HEK293 (cell line): Measurements from ENCODE around the gene B9D1.
A peak's percentile ranks its signal among the peaks of the same experiment; 100 is the strongest.

Experiments
- CTCF ChIA-PET: fragments of 350-600 bp; formaldehyde crosslinking; extraction: SDS; loops from one replicate; lab custom pipeline; 2021; ENCODE audit warnings: antibody characterized with exemption; lab: Yijun Ruan, JAX
- POLR2A ChIA-PET: fragments of 300-600 bp; formaldehyde crosslinking; extraction: SDS; loops from one replicate; lab custom pipeline; 2020; ENCODE audit warnings: antibody characterized with exemption, inconsistent platforms; lab: Yijun Ruan, JAX
- H3K27ac ChIP-seq: fragments of 200-500 bp; sonication (Bioruptor generic); 2 replicates; pipeline ENCODE4 v1.5.1; 2014; ENCODE audit warnings: low read depth, low read length, control low read depth, inconsistent platforms; ENCODE audit errors: extremely low read depth
- H3K36me3 ChIP-seq, 2 experiments: fragments of 200-500 bp in 1 of 2; sonication (Bioruptor generic) in 1 of 2; 1 replicate in 1 of 2; 2 replicates in 1 of 2; pipeline ENCODE4 v1.5.1; 2014 to 2017; ENCODE audit warnings: inconsistent platforms in 2 of 2, low read length in 2 of 2; ENCODE audit not compliant: control insufficient read depth in 2 of 2, insufficient read depth in 1 of 2
- H3K4me1 ChIP-seq: fragments of 200-500 bp; sonication (Bioruptor generic); 2 replicates; pipeline ENCODE4 v1.5.1; 2014; ENCODE audit warnings: mild to moderate bottlenecking, low read length, inconsistent platforms; ENCODE audit not compliant: control insufficient read depth, insufficient read depth
- H3K4me3 ChIP-seq: 2 replicates; pipeline ENCODE4 v1.5.1; 2011; ENCODE audit warnings: low read depth, mild to moderate bottlenecking, control low read depth, low read length, moderate library complexity
- H3K9me3 ChIP-seq: fragments of 200-500 bp; sonication (Bioruptor generic); 2 replicates; pipeline ENCODE4 v1.5.1; 2014; ENCODE audit warnings: low read depth, low read length, inconsistent platforms; ENCODE audit not compliant: control insufficient read depth, insufficient read depth
- KLF1 ChIP-seq: fragments of 450-650 bp; formaldehyde crosslinking; IDR thresholded peaks from 2 replicates; pipeline ENCODE4 v1.5.1; 2016; ENCODE audit warnings: missing biosample characterization, missing genetic modification characterization
- ZBTB48 ChIP-seq: fragments of 450-650 bp; formaldehyde crosslinking; IDR thresholded peaks from 2 replicates; pipeline ENCODE4 v1.5.1; 2016; ENCODE audit warnings: missing biosample characterization, missing genetic modification characterization
- ZBTB6 ChIP-seq: fragments of 450-650 bp; formaldehyde crosslinking; IDR thresholded peaks from 2 replicates; pipeline ENCODE4 v1.5.1; 2017; ENCODE audit warnings: missing biosample characterization, missing genetic modification characterization
- ZFHX2 ChIP-seq: fragments of 450-650 bp; formaldehyde crosslinking; conservative IDR thresholded peaks from 2 replicates; pipeline ENCODE4 v1.5.1; 2016; ENCODE audit warnings: missing biosample characterization, missing genetic modification characterization
- ZNF140 ChIP-seq: fragments of 450-650 bp; formaldehyde crosslinking; IDR thresholded peaks from 2 replicates; pipeline ENCODE4 v1.5.1; 2016; ENCODE audit warnings: missing biosample characterization, missing genetic modification characterization
- ZNF24 ChIP-seq: fragments of 450-650 bp; formaldehyde crosslinking; IDR thresholded peaks from 2 replicates; pipeline ENCODE4 v1.5.1; 2016; ENCODE audit warnings: missing biosample characterization, missing genetic modification characterization
- ZNF26 ChIP-seq: fragments of 450-650 bp; formaldehyde crosslinking; IDR thresholded peaks from 2 replicates; pipeline ENCODE4 v1.5.1; 2016; ENCODE audit warnings: missing biosample characterization, missing genetic modification characterization
- ZNF324 ChIP-seq: fragments of 450-650 bp; formaldehyde crosslinking; IDR thresholded peaks from 2 replicates; pipeline ENCODE4 v1.5.1; 2016; ENCODE audit warnings: missing biosample characterization, missing genetic modification characterization
- ZNF404 ChIP-seq: fragments of 450-650 bp; formaldehyde crosslinking; IDR thresholded peaks from 2 replicates; pipeline ENCODE4 v1.5.1; 2017; ENCODE audit warnings: missing biosample characterization, missing genetic modification characterization
- ZNF423 ChIP-seq: fragments of 450-650 bp; formaldehyde crosslinking; IDR thresholded peaks from 2 replicates; pipeline ENCODE4 v1.5.1; 2016; ENCODE audit warnings: missing biosample characterization, missing genetic modification characterization
- ZNF561 ChIP-seq: fragments of 450-650 bp; IDR thresholded peaks from 2 replicates; pipeline ENCODE4 v1.5.1; 2018; ENCODE audit warnings: missing biosample characterization, missing genetic modification characterization, borderline replicate concordance
- ZNF600 ChIP-seq: fragments of 450-650 bp; formaldehyde crosslinking; IDR thresholded peaks from 2 replicates; pipeline ENCODE4 v1.5.1; 2016; ENCODE audit warnings: missing biosample characterization, missing genetic modification characterization
- ZNF645 ChIP-seq: fragments of 450-650 bp; formaldehyde crosslinking; IDR thresholded peaks from 2 replicates; pipeline ENCODE4; 2016; ENCODE audit warnings: missing biosample characterization, missing genetic modification characterization
- ZNF785 ChIP-seq: fragments of 450-650 bp; formaldehyde crosslinking; IDR thresholded peaks from 2 replicates; pipeline ENCODE4 v1.5.1; 2016; ENCODE audit warnings: missing biosample characterization, missing genetic modification characterization
- ZNF837 ChIP-seq: fragments of 450-650 bp; formaldehyde crosslinking; IDR thresholded peaks from 2 replicates; pipeline ENCODE4 v1.5.1; 2016; ENCODE audit warnings: missing biosample characterization, missing genetic modification characterization

B9D1 gene

GRCh38 chr17:19386974-19387920 is 24.7 kb upstream of the B9D1 start, which contains the start of gene MFAP4 (continued):
- TF ChIP-seq ZNF423 (tag by site-specific recombination) (peak; percentile 62; the same call in 1 of the 2 replicates), ZNF140 (tag by site-specific recombination) (no peak), ZNF561 (no peak), ZNF404 (tag by site-specific recombination) (no peak), ZNF785 (no peak)

- peaks cover 8 to 41% of the 10 kb centered on the region in 2 experiments for H3K36me3 ChIP-seq
- H3K4me1 ChIP-seq, result peaks cover 17% of the 10 kb centered on the region
- CTCF ChIA-PET, result interaction anchor here (1.2 to 2.0 kb wide), 2 partner anchors 23 to 61 kb away, joined by 3 to 11 read pairs; partner anchors contain the start of gene B9D1
- no peak overlapping the region for H3K27ac ChIP-seq
- TF ChIP-seq ZNF645 (no peak), ZNF24 (tag by site-specific recombination) (0 out of 2 replicates have a peak, but pooled peaks have one; percentile 47), ZNF837 (tag by site-specific recombination) (no peak), KLF1 (peak; percentile 85), ZFHX2 (tag by site-specific recombination) (peak; percentile 29; the same call in 1 of the 2 replicates), ZBTB6 (0 out of 2 replicates have a peak, but pooled peaks have one; percentile 18), ZNF324 (tag by site-specific recombination) (no peak), ZNF600 (tag by site-specific recombination) (peak; percentile 46; the same call in 1 of the 2 replicates), ZBTB48 (0 out of 2 replicates have a peak, but pooled peaks have one; percentile 15)
- TF ChIP-seq, all 188 proteins: peak for 6
- no peak overlapping the region for H3K4me3 ChIP-seq
- POLR2A ChIA-PET, result interaction anchor here (0.6 to 5.6 kb wide), 5 partner anchors 8 to 35 kb away, joined by 3 to 57 read pairs (median 3); partner anchors contain the start of genes B9D1 and MAPK7
- no peaks in the 10 kb centered on the region for H3K9me3 ChIP-seq
These were observed 23.8 kb upstream of the B9D1 start for GRCh38 chr17:19386051-19386929.

- POLR2A ChIA-PET, result interaction anchor here (1.5 to 5.6 kb wide), 3 partner anchors 7 to 19 kb away, joined by 3 to 57 read pairs (median 4); partner anchors contain the start of gene MAPK7
These were observed 23.0 kb upstream of the B9D1 start for GRCh38 chr17:19385521-19385983.

More at GRCh38 chr17:19385521-19385983, 23.0 kb upstream of the B9D1 start:
- H3K36me3 ChIP-seq, result peaks cover 12 to 49% of the 10 kb centered on the region in 2 experiments
- CTCF ChIA-PET, result interaction anchor here (1.2 kb wide), 1 partner anchor 62 kb away, joined by 3 read pairs; no protein-coding TSS in a partner anchor
- H3K27ac ChIP-seq, result no peak overlapping the region
- no peaks in the 10 kb centered on the region for H3K9me3 ChIP-seq
- TF ChIP-seq KLF1 (peak; percentile 90; the same call in 1 of the 2 replicates), ZNF26 (tag by site-specific recombination) (no peak)
- H3K4me1 ChIP-seq, result peaks cover 17% of the 10 kb centered on the region
- H3K4me3 ChIP-seq, result no peak overlapping the region
